ENCODE measurements around the gene ZNF354C. TPM values are rescaled to one million over a fixed set of nuclear protein-coding genes. Genes with fewer than 3 reads are reported as not detected.

ZNF354C gene
- total RNA-seq, 2 donors from 2014 or later, result 3.9 to 8.8 TPM

DNA sequence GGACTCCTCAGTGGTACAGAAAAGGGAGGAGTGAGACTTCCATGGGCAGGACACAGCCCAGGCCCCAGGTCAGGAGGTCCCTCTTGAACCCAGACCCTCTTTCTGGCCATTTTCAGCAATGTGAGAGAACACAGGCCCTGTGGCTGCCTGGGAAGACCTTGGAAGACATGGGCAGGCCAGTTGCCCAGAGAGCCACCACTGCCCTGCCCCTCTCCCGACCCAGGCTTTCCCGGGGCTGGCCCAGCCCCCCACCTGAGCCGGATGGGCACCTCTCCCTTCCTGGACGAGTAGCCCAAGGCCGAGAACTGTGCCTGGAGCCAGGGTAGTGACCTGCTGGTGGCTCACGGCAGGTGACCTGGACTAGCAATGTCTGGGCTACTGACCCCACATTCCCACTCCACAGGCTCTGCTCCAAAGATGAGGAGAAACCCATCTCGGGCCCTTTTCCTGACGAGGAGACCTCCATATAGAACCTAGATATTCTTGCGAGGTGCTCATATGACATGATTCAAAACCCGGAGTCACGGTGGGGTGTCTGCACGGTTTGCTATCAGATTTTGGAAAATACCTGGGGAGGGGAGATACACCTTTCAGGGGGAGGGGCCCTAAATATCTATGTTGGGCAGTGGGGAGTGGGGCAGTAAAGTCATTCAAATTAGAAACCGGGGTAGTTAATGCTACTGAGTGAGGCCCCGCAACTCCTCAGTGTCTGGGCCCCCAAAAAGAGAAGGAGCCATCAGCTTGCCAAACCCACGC, 59.4 kb downstream of the ZNF354C start:
- H3K27ac ChIP-seq, result no peak overlapping the region
- H3K4me1 ChIP-seq (ENCODE audit: control insufficient read depth in 1 of 2, low read depth in 2 of 2), result no peaks in the 10 kb centered on the region
- DNase-seq (ENCODE audit: low spot score) (no peak), ATAC-seq (ENCODE audit: insufficient number of reproducible peaks, low FRiP score, low read depth) (no peak)
- TF ChIP-seq CTCF (IDR thresholded peaks at IDR 0.05), result no peak
- no peak overlapping the region for H3K4me3 ChIP-seq
- H3K27me3 ChIP-seq (replicated peaks; ENCODE audit: insufficient read depth), result no peaks in the 10 kb centered on the region
- peaks cover 11% of the 10 kb centered on the region for H3K9me3 ChIP-seq
- H3K36me3 ChIP-seq, result no peaks in the 10 kb centered on the region

GRCh38 chr5:179120421-179120861, 60.3 kb downstream of the ZNF354C start:
- no peaks in the 10 kb centered on the region for H3K36me3 ChIP-seq
- peaks cover 4% of the 10 kb centered on the region for H3K9me3 ChIP-seq
- ATAC-seq (ENCODE audit: insufficient number of reproducible peaks, low FRiP score, low read depth), result no peak
- no peak for DNase-seq (ENCODE audit: low spot score)
- no peak overlapping the region for H3K27ac ChIP-seq
- H3K4me3 ChIP-seq, result no peak overlapping the region
- no peaks in the 10 kb centered on the region for H3K27me3 ChIP-seq (replicated peaks; ENCODE audit: insufficient read depth)
- H3K4me1 ChIP-seq (ENCODE audit: control insufficient read depth in 1 of 2, low read depth in 2 of 2), result no peaks in the 10 kb centered on the region
- no peak for TF ChIP-seq CTCF (IDR thresholded peaks at IDR 0.05)

DNA sequence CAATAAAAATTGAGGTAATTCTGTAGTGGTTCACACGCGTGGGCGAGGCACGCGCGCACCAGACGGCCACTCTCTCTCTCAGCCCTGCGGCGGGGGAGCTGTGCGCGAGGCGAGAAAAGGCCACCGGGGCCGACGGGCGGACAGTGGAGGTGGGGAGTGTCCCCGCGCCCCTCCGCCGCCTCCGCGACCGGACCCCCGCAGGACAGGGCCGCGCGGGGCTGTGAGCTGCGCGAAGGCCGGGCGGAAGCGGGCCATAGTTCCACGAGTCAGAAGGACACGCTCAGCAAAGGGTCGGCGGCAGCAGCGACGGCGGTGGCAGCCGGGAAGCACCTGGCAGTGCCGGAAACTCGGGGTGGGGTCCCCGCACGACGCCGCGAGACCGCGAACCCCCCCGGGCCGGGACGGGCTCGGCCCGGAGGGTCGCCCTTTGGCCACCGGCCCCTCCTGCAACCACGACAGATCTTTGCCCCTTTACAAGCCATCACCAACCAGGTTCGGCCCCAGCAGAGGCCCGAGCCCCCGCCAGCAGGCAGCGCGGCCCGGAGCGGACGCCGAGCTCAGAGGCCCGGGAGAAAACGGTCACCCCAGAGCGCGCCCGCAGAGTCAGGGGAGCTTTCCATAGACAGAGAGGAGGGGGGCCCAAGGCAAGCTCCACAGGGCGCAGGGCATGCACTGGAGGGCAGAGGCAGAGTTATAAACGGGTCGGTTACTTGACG, 60.9 kb downstream of the ZNF354C start:
- TF ChIP-seq CTCF (IDR thresholded peaks at IDR 0.05), result no peak
- DNase-seq (ENCODE audit: low spot score) (no peak), ATAC-seq (ENCODE audit: insufficient number of reproducible peaks, low FRiP score, low read depth) (no peak)
- H3K4me3 ChIP-seq, result no peak overlapping the region
- H3K27me3 ChIP-seq (replicated peaks; ENCODE audit: insufficient read depth), result no peaks in the 10 kb centered on the region
- H3K27ac ChIP-seq, result no peak overlapping the region
- no peaks in the 10 kb centered on the region for H3K4me1 ChIP-seq (ENCODE audit: control insufficient read depth in 1 of 2, low read depth in 2 of 2)
- H3K9me3 ChIP-seq, result no peaks in the 10 kb centered on the region
- H3K36me3 ChIP-seq, result no peaks in the 10 kb centered on the region

GRCh38 chr5:179121667-179122111, 61.5 kb downstream of the ZNF354C start:
- DNase-seq (ENCODE audit: low spot score), result no peak
- Histone ChIP-seq H3K4me1 (ENCODE audit: control insufficient read depth in 1 of 2, low read depth in 2 of 2) (no peaks in the 10 kb centered on the region), H3K4me3 (no peak overlapping the region), H3K36me3 (no peaks in the 10 kb centered on the region), H3K9me3 (no peaks in the 10 kb centered on the region), H3K27ac (no peak overlapping the region), H3K27me3 (replicated peaks; ENCODE audit: insufficient read depth) (no peaks in the 10 kb centered on the region)
- no peak for ATAC-seq (ENCODE audit: insufficient number of reproducible peaks, low FRiP score, low read depth)
- TF ChIP-seq CTCF (IDR thresholded peaks at IDR 0.05), result no peak

DNA sequence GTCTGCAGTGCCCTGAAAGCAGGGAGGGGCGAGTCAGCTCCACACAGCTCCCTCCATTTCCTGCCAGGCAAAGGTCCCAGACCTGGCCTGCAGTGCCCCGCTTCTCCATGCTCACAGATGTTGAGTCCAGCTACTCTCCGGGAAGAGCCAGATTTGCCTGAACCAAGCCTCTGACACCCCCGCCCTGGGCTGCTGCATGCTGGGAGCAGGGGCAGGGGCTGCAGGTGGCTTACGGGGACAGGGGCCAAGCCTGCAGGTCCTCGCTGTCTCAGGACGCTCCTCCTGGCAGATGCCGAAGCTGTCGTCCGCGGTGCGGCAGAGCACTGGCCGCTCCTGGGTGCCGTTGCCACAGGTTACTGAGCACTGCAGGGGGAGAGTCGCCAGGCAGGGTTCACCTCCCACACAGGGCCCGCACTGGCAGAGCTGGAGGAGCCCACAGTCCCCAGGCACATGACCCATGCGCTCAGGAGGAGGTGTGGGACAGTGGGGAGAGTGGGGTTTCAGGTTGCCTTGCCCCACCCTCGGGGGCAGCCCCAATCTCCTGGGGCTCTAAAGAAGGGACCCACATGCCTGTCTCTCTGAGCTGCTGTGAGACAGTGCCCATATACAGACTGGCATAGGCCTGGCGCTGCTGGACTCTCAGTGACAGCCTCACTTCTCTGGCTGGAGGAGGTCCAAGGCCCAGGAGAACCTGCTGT, 62.4 kb downstream of the ZNF354C start:
- no peak overlapping the region for H3K27ac ChIP-seq
- no peaks in the 10 kb centered on the region for H3K9me3 ChIP-seq
- H3K27me3 ChIP-seq (replicated peaks; ENCODE audit: insufficient read depth), result no peaks in the 10 kb centered on the region
- no peak overlapping the region for H3K4me3 ChIP-seq
- DNase-seq (ENCODE audit: low spot score), result no peak
- ATAC-seq (ENCODE audit: insufficient number of reproducible peaks, low FRiP score, low read depth), result no peak
- no peaks in the 10 kb centered on the region for H3K36me3 ChIP-seq
- H3K4me1 ChIP-seq (ENCODE audit: control insufficient read depth in 1 of 2, low read depth in 2 of 2), result no peaks in the 10 kb centered on the region
- no peak for TF ChIP-seq CTCF (IDR thresholded peaks at IDR 0.05)
